GM21529 (cell line): ENCODE results near the gene AKAP6.

ENCODE experiments used
- ATAC-seq: cut with Tn5 transposase; IDR thresholded peaks from one replicate; pipeline ENCODE4 v1.9.1; 2021; ENCODE audit not compliant: unreplicated experiment

The AKAP6 gene

GRCh38 chr14:32607399-32607798, 278.3 kb downstream of the AKAP6 start:
- no peak for ATAC-seq

DNA sequence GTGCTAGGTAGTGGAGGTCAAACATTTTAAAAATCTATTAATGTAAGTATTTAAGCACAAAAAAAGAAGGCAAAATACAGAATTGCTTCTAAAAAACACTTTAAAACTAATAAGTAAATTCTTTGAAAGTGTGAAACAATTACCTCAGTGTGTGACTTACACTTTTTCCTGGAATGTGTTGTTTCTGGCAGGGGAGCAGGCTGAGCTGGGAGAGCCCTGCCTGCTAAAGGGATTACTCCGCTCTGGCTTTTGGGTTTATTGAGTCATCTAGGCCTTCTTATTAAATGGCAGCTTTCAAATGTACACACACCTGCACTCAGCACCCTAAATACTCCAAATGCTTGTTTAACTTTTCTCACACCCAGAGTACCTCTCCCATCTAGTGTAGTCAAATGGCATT, 279.8 kb downstream of the AKAP6 start:
- ATAC-seq: no peak

- ATAC-seq: no peak
Measured at GRCh38 chr14:32609388-32609787, 280.3 kb downstream of the AKAP6 start.

DNA sequence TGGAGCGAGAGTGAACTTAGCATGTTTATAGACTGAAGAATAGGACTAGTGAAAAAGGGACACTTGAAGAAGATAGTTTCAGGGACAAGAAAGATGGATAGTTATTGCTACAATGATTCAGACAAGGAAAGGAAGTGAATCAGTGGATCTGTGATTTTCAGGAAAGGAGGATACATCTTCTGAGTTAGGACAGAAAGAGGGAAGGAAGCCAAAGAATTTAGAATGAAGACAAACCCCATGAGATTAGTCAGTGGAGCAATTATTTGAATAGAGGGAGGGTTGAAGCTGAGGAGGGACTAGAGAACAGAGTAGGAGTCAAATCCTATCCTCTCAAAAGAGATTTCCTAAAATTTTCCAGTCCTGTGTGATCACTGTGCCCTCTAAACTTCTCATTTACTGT, 282.7 kb downstream of the AKAP6 start:
- no peak for ATAC-seq

DNA sequence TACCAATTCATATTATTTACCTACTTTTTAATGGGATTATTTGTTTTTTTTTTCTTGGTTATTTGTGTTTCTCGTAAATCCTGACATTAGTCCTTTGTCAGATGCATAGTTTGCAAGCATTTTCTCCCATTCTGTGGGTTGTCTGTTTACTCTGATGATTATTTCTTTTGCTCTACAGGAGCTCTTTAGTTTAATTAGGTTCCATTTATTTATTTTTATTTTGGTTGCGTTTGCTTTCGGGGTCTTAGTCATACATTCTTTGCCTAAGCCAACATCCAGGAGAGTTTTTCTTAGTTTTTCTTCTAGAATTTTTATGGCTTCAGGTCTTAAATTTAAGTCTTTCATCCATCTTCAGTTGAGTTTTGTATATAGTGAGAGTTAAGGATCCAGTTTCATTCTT, 289.9 kb downstream of the AKAP6 start:
- no peak for ATAC-seq

DNA sequence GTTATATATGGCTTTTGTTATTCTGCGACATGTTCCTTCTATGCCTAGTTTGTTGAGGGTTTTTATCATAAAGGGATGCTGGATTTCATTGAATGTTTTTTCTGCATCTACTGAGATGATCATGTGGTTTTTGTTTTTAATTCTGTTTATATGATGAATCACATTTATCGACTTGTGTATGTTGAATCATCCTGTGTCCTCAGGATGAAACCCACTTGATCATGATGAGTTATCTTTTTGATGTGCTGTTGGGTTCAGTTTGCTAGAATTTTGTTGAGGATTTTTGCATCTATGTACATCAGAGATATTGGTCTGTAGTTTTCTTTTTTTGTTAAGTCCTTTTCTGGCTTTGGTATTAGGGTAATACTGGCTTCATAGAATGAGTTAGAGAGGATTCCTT, 291.2 kb downstream of the AKAP6 start:
- ATAC-seq: no peak

GRCh38 chr14:32620724-32621123, 291.6 kb downstream of the AKAP6 start:
- no peak for ATAC-seq

DNA sequence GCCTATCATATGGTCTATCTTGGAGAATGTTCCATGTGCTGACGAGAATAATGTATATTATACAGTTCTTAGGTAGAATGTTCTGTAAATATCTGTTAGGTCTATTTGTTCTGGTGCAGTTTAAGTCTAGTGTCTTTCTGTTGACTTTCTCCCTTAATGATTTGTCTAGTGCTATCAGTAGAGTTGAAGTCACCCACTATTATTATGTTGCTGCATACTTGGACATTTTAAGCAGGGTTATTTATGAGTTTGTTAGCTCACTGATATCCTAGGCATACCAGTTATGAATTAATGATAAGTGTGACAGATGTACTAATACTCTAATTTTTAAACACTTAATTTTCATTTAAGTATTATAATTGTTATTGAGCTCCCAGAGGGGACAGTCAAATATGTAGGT, 292.5 kb downstream of the AKAP6 start:
- ATAC-seq: no peak

- no peak for ATAC-seq
Measured at GRCh38 chr14:32622742-32623141, 293.6 kb downstream of the AKAP6 start.

- no peak for ATAC-seq
Measured at GRCh38 chr14:32623300-32624093, 294.4 kb downstream of the AKAP6 start.

DNA sequence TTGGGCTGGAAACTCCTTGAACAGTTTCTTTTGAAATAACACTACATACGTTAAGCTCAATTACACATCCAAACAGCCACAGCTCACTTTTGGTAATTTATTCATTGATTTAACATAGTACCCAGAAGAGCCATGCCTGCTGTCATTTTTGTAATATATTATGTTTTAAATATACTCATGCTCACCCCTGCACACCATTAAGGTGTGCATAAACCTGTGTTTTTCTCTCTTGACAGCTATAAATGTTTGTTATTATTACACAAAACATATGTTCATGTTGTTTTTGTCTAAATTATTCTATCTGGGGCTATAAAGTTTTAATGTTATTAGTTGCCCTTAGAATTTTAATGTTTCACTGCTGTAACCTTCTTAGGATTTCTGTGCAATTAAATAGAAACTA, 296.1 kb downstream of the AKAP6 start:
- no peak for ATAC-seq

DNA sequence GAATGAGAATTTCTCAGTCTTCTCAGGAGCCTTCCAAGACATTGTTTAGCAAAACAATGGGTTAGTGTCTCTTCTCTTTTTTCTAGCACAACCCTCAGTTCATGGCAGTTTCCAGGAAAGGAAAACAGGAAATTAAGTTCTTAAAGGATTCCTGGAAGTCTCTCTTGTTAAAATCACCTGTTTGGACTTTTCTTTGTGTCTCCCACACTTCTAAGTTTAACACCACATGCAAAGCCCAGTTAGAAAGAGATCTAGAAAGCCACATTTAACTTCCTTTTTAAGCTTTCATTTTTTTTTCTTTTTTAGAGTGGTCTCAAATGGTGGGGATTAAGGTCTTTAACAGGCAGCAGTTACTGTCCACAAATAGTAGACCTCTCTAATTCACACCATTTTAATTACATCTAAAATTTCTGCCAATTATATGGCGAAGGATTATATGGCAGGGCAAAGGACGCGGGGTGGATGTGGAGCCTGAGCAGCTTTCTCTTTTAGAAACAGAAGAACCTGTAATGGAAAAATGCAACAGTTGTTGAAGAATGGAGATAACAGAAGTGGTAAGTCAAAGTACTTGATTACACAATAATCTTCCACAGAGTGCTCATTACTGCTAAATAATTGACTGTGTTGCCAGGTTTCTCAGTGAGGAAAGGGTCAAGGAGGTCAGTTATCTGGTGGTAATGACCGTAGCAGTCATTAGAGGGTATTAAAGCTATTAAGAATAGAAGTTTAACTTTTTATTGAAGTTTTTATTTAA, 298.6 kb downstream of the AKAP6 start:
- no peak for ATAC-seq

DNA sequence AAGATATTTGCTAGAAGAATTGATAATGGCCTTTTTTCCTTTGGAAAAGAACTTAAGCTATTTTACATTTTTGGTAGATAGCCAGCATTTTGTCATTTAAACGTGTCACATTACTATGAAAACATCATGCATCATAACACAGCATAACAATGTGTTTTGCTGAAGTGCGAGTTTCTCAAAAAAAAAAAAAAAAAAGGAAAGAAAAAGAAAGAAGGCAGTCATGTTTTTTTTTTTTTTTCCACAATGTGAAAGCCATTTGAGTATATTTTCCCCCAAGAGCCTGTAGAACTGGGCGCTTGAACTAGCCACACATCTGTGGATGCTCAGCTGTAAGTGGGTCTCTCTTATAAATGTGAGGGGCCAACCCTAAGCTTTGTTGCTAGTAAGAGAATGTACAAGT, 300.1 kb downstream of the AKAP6 start:
- no peak for ATAC-seq

- ATAC-seq: no peak
Measured at GRCh38 chr14:32630701-32631100, 301.6 kb downstream of the AKAP6 start.

DNA sequence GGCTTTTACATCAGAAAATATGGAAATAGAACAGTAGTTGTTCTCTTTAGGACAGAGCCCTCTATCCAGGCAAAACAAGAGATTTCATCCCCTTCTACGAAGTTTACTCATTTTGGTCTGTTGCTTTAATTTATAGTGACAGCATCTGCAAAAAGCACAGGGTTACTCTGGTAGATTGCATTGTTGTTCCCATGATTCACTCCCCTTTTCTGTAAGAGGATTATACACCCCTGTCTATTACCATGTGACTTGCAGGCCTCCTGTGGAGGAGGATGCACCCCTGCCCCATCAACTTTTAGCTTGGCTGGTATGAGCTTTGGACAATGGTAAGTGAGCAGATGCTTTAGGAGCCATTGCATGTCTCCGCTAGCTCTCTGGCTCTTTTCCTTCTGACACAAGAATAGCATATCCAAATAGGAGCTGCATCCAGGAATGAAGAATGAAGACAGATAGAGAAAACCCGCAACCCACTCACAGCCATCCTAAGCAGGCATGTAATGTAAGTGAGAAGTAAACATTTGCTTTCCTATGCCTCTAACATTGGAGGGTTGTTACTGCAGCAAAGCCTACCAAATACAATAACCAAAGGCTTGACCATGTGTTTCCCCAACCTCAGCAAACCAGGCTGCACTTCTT, 304.2 kb downstream of the AKAP6 start:
- no peak for ATAC-seq

- ATAC-seq: no peak
Measured at GRCh38 chr14:32633930-32634329, 304.8 kb downstream of the AKAP6 start.

DNA sequence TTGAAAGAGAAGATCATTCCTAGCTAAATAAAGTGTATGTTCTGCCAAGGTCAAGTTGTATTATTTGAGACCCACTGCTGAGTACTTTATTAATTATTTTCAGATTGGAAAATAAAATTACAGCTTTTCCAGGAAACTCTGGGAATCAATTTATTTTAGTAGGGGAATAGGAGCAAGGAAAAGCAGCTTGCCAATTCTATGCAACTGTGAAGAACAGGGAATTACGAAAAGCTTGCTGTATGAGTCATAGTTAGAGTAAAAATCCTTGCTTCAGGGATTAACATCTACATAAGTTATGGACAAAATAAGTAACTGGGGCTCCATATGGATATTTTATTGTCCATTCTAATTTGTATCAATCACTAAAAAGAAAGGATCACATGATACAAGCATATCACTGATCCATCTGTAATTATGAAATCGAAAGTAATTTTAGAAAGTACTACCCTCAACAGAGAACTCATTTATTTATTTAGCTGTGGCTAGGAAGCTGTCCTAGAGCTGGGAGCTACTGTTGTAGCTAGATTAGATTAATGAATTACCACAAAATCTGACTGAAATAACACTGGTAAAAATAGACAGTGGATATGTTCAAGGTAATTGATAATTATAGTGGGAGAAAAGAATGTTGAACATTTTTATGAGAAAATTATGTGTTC, 306.1 kb downstream of the AKAP6 start:
- ATAC-seq: no peak

DNA sequence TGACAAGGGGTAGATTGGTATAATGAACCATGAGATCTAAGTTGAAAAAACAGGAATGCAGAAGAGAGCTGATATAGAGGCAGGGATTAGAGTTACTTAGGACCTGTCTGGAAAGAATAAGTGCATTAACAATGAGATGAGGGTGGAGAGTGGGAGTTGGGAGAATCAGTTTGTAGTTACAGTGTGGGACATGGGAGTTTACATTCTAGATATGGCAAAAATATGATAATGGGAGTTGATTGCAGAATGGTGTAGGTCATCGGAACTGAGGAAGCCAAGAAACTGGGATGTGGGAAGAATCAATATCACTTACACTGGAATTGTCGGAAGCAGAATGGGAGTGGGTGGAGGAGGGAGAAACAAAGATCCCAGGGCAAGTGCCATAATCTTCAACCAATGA, 308.5 kb downstream of the AKAP6 start:
- no peak for ATAC-seq

GRCh38 chr14:32639208-32639607, 310.1 kb downstream of the AKAP6 start:
- ATAC-seq: no peak

DNA sequence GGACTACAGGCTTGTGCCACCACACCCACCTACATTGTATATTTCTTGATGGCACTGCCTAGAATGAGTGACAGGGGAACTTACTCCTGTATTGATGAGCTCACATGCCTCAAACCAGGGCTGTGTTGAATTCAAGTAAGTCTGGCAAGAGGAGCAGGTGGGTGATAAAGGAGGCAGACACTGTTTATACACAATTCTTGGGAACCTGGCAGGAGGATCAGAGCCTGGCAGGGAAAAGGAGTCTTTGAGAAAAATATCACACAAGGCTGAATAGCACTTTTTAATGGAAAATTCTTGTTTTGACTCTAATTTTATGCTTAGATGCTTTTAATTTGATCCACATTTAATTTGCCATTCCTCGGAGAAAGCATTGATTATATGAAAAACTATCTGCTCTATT, 316.5 kb downstream of the AKAP6 start:
- ATAC-seq: no peak

DNA sequence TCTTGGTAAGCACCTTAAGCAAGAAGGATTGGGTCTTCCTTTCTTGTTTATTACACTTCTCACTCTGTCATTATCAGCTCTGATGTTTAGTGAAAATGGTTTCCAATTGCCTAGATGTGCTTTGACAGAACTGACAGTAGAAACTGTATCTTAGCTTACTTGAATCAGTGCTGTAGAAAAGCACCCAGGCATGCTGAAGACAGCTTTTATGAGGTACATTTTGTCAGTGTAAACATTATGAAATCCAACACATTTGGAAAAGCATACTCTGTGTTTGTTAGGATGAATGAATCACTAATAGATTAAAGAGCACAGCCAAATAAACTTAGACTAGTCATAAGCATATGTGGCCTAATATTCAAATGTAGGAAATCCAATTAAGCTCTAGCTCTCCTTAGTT, 319.3 kb downstream of the AKAP6 start:
- no peak for ATAC-seq

- no peak for ATAC-seq
Measured at GRCh38 chr14:32650030-32650429, 320.9 kb downstream of the AKAP6 start.
